ENCODE measurements around the gene TSPAN17. TPM values are rescaled to one million over a fixed set of nuclear protein-coding genes. Genes with fewer than 3 reads are reported as not detected.

Gene TSPAN17
- polyA plus RNA-seq, 2 of the 4 experiments (the other 2 are of a cell fraction), result 35.6 to 47.4 TPM

DNA sequence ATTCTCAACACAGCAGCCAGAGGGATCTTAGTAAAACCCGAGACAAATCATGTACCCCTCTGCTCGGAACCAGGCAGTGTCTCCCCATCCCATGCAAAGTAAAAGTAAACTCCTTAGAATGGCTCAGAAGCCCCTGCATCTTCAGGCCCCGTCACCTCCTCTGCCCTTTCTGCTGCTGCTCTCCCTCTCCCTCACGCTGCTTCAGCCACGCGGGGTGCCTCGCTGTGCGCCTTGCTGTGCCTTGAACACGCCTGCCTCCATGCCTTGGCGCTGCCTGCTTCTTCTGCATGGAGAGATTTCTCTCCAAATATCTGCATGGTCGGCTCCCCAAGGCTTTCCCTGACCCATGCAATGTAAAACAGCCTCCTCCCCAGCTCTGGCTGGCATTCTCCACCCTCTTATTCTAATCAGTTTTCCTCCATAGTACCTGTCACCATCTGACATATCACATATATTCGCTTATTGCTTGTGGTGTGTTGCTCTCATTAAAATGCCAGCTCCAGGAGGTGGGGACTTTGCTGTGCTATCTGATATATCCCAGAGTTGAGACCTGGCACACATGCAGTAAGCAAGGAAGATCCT lies 45.3 kb upstream of the TSPAN17 start:
- 75% methylated on average over 12 of the region's 12 CpGs for WGBS (ENCODE audit: missing lambda C conversion rate)
- no peak for TF ChIP-seq HES2 (IDR thresholded peaks at IDR 0.05)
- no peak for TF ChIP-seq RARB (CRISPR knock-in tag; IDR thresholded peaks at IDR 0.05)
- no peak for TF ChIP-seq MAFK (IDR thresholded peaks at IDR 0.05; ENCODE audit: partially characterized antibody)
- TF ChIP-seq REST (IDR thresholded peaks at IDR 0.05), result no peak
- no peak for TF ChIP-seq JUN (IDR thresholded peaks at IDR 0.05)
- TF ChIP-seq, protein P1, sequence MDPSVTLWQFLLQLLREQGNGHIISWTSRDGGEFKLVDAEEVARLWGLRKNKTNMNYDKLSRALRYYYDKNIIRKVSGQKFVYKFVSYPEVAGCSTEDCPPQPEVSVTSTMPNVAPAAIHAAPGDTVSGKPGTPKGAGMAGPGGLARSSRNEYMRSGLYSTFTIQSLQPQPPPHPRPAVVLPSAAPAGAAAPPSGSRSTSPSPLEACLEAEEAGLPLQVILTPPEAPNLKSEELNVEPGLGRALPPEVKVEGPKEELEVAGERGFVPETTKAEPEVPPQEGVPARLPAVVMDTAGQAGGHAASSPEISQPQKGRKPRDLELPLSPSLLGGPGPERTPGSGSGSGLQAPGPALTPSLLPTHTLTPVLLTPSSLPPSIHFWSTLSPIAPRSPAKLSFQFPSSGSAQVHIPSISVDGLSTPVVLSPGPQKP (IDR thresholded peaks at IDR 0.05; ENCODE audit: low read depth, low read length), result no peak
- TF ChIP-seq RFX5 (IDR thresholded peaks at IDR 0.05), result no peak
- no peak for TF ChIP-seq ZC3H11A (IDR thresholded peaks at IDR 0.05)
- no peak overlapping the region for H3K4me2 ChIP-seq
- no peaks in the 10 kb centered on the region for H3K9me3 ChIP-seq
- no peak overlapping the region for H3K4me3 ChIP-seq
- ATAC-seq (no peak), FAIRE-seq (no peak), DNase-seq (ENCODE audit: low read depth in 1 of 2, low spot score in 1 of 2) (no peak)
- CTCF ChIA-PET, result interaction anchor here (0.8 to 3.0 kb wide), 6 partner anchors 15 to 872 kb away, joined by 3 to 11 read pairs (median 6); no protein-coding TSS in a partner anchor
- POLR2A ChIA-PET, result no interaction called here
- 0 out of 3 replicates have a peak, but pooled peaks cover 7% of the 10 kb centered on the region for H3K4me1 ChIP-seq
- H3K27ac ChIP-seq, result no peak overlapping the region

- no peaks in the 10 kb centered on the region for H3K9me3 ChIP-seq
- H3K27ac ChIP-seq, result no peak overlapping the region
- no peak for ATAC-seq
- POLR2A ChIA-PET, result no interaction called here
- DNase-seq (ENCODE audit: low read depth in 1 of 2, low spot score in 1 of 2), result no peak
- FAIRE-seq, result no peak
- no peak overlapping the region for H3K4me3 ChIP-seq
- H3K4me1 ChIP-seq, result 0 out of 3 replicates have a peak, but pooled peaks cover 7% of the 10 kb centered on the region
- CTCF ChIA-PET, result interaction anchor here (0.7 to 3.0 kb wide), 6 partner anchors 16 to 263 kb away, joined by 3 to 11 read pairs (median 6); no protein-coding TSS in a partner anchor
- H3K4me2 ChIP-seq, result no peak overlapping the region
- TF ChIP-seq E2F6 (IDR thresholded peaks at IDR 0.05; ENCODE audit: borderline replicate concordance, low read depth), result no peak
- 61% methylated on average over 2 of the region's 2 CpGs for WGBS (ENCODE audit: missing lambda C conversion rate)
Observed at GRCh38 chr5:176603091-176603490, 44.2 kb upstream of the TSPAN17 start.

DNA sequence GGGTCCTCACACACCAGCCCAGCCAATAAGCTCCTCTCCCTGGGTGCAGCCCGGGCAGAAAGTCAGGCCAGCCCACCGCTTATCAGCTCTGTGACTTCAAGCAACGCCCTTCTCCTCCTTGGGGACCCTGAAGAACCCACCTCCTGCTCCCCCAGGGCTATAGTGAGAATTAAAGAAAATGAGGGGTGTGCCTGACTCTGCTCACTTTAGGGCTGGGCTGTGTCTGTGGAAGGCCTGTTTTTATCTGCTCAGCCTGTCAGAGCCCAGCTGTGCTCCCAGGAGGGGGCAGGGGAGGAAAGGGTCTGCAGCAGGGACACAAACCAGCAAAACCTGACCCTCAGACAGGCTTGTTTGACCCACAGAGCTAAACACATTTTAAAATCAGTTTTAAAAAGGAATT lies 41.3 kb upstream of the TSPAN17 start:
- Histone ChIP-seq H3K4me2 (no peak overlapping the region), H3K4me3 (no peak overlapping the region), H3K4me1 (peaks cover 13% of the 10 kb centered on the region), H3K9me3 (no peaks in the 10 kb centered on the region), H3K27ac (no peak overlapping the region)
- 80% methylated on average over 3 of the region's 3 CpGs for WGBS (ENCODE audit: missing lambda C conversion rate)
- ATAC-seq (no peak), FAIRE-seq (no peak), DNase-seq (ENCODE audit: low read depth in 1 of 2, low spot score in 1 of 2) (no peak)
- CTCF ChIA-PET, result interaction anchor here (0.9 to 3.8 kb wide), 8 partner anchors 12 to 190 kb away, joined by 4 to 18 read pairs (median 6); partner anchors contain the start of genes CLTB and TSPAN17
- POLR2A ChIA-PET, result interaction anchor here (0.6 to 1.5 kb wide), 2 partner anchors 41 to 293 kb away, joined by 3 to 5 read pairs; partner anchors contain the start of genes HK3 and TSPAN17
- TF ChIP-seq TFCP2L1 (CRISPR knock-in tag; IDR thresholded peaks at IDR 0.05) (no peak), HEYL (CRISPR knock-in tag; IDR thresholded peaks at IDR 0.05) (no peak), SREBF2 (IDR thresholded peaks at IDR 0.05) (no peak), NR3C1 (IDR thresholded peaks at IDR 0.05) (no peak), ZFP36 (IDR thresholded peaks at IDR 0.05; ENCODE audit: borderline replicate concordance, partially characterized antibody) (no peak), RARB (CRISPR knock-in tag; IDR thresholded peaks at IDR 0.05) (no peak), E2F6 (IDR thresholded peaks at IDR 0.05; ENCODE audit: borderline replicate concordance, low read depth) (no peak), HDAC2 (IDR thresholded peaks at IDR 0.05) (no peak), CTCF (IDR thresholded peaks at IDR 0.05) (no peak), CEBPB (IDR thresholded peaks at IDR 0.05) (no peak), HMGXB4 (CRISPR knock-in tag; IDR thresholded peaks at IDR 0.05; ENCODE audit: borderline replicate concordance) (no peak), POLR2A (IDR thresholded peaks at IDR 0.05; ENCODE audit: low read length) (no peak), FOSB (CRISPR knock-in tag; IDR thresholded peaks at IDR 0.05) (no peak), JUNB (IDR thresholded peaks at IDR 0.05) (no peak)
- TF ChIP-seq, protein P2, sequence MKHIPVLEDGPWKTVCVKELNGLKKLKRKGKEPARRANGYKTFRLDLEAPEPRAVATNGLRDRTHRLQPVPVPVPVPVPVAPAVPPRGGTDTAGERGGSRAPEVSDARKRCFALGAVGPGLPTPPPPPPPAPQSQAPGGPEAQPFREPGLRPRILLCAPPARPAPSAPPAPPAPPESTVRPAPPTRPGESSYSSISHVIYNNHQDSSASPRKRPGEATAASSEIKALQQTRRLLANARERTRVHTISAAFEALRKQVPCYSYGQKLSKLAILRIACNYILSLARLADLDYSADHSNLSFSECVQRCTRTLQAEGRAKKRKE (CRISPR knock-in tag; IDR thresholded peaks at IDR 0.05; ENCODE audit: low read depth), result no peak
